ENCODE measurements around the gene CDCP1. TPM values are rescaled to one million over a fixed set of nuclear protein-coding genes. Genes with fewer than 3 reads are reported as not detected.

The CDCP1 gene
- total RNA-seq, 4 donors from 2014 or later = 14.7 to 35.9 (median 24.2) TPM

DNA sequence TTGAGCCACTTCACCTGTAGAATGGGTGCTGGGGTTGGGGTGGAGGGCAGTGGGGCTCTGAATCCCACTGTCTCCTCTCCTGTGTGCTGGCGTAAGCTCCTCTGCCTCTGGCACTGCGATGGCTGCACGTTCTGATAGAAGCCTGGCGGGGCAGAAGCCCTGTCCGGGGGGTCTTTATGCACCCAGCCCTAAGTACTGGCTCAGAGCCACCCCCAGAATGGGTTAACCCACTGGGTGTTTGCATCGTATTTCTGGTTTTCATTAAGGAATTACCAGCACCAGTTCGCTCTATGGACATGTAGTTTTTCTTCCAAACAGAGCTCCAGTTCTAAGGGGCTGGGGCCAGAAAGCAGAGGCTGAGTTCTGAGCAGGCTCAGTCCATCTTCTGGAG lies 37.7 kb upstream of the CDCP1 start:
- no peak overlapping the region for H3K4me3 ChIP-seq (replicated peaks in 1 of 3)
- H3K9me3 ChIP-seq = no peaks in the 10 kb centered on the region
- peak overlapping the region; percentile 70 to 92 (median 76) for H3K27ac ChIP-seq
- peaks cover 24 to 41% of the 10 kb centered on the region in 2 donors for H3K4me1 ChIP-seq
- WGBS, 2 donors = 63 to 96% methylated on average over 5 to 7 of the region's 7 CpGs
- no peak for TF ChIP-seq CTCF (IDR thresholded peaks at IDR 0.05)
- TF ChIP-seq POLR2A (IDR thresholded peaks at IDR 0.05) = no peak
- intact Hi-C loops (cut with DNase I) = no loop called here
- no peak for DNase-seq
- H3K36me3 ChIP-seq = no peaks in the 10 kb centered on the region
- H3K27me3 ChIP-seq = no peaks in the 10 kb centered on the region

DNA sequence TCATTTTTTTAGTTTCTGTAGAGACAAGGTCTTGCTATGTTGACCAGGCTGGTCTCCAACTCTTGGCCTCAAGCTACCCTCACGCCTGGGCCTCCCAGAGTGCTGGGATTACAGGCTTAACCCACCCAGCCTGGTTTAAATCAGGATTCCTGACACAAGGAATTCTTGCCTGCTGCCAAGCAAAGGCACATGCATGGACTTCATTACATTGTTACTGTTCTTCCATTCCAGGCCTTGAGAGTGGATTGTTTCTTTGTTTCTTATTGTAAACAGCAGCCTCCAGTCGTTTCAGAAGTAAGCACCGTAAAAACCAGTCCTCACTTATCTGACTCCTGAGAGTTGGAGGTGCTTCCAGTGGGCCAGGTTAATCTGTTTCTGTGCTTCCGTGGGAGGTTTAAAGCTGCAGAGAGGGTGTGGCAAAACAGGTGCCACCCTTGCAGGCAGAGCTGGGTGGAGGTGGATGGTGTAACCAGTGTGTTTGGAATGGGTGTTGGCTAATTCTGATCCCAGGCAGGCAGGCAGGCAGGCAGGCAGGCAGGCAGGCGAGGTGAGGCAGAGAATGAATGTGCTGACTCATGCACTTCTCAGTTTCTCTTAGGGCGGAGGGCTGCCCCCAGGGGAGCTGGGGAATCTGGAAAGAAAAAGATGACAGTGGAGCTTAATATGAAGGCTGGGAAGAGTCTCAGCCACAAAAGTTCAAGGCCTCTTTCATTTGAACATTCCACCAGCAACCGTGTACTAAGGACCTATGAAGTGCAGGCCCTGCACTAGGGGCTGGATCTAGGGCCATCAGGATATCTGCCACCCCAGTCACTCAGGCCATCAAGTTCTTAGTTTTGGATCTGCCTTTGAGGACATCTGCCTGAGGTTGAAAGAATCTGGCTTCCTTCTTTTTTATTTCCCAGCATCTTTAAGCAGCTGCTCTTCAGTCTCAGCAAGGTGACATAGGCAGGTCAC lies 37.0 kb upstream of the CDCP1 start:
- Histone ChIP-seq H3K27me3 (no peaks in the 10 kb centered on the region), H3K27ac (peak overlapping the region; percentile 70 to 92 (median 76)), H3K36me3 (no peaks in the 10 kb centered on the region), H3K9me3 (no peaks in the 10 kb centered on the region), H3K4me1 (peaks cover 31 to 45% of the 10 kb centered on the region in 2 donors), H3K4me3 (replicated peaks in 1 of 3) (no peak overlapping the region)
- peak in 1 of 2 donors; percentile 49 for TF ChIP-seq POLR2A (IDR thresholded peaks at IDR 0.05)
- TF ChIP-seq CTCF (IDR thresholded peaks at IDR 0.05) = no peak
- intact Hi-C loops (cut with DNase I) = no loop called here
- WGBS, 2 donors = 25 to 34% methylated on average over 7 of the region's 7 CpGs
- peak; percentile 84 to 87 for DNase-seq

DNA sequence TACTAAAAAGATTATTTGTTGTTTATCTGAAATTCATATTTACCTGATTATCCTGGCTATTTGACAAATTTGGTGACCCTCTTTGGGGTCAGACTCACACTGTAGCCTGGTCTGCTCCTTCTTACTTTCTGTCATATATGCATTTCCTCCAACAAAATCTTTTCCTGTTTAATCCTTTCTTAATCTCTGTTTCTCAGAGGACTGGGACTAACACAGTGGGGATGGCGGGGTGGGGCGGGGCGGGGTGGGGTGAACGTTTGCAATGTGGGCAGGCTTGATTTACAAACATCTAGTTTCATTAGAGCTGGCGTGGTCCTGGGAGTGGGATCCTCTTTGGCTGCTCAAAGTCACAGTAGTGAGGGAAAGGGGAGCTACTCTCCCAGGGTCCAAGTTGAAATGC lies 35.3 kb upstream of the CDCP1 start:
- DNase-seq = no peak
- no peak overlapping the region for H3K4me3 ChIP-seq (replicated peaks in 1 of 3)
- H3K4me1 ChIP-seq = peaks cover 36 to 51% of the 10 kb centered on the region in 2 donors
- TF ChIP-seq POLR2A (IDR thresholded peaks at IDR 0.05) (no peak), CTCF (IDR thresholded peaks at IDR 0.05) (no peak)
- 65 to 85% methylated on average over 5 of the region's 5 CpGs for WGBS, 2 donors
- H3K27me3 ChIP-seq = no peaks in the 10 kb centered on the region
- no peaks in the 10 kb centered on the region for H3K9me3 ChIP-seq
- H3K36me3 ChIP-seq = no peaks in the 10 kb centered on the region
- intact Hi-C loops (cut with DNase I) = no loop called here
- H3K27ac ChIP-seq = no peak overlapping the region

GRCh38 chr3:45180899-45181298 lies 34.7 kb upstream of the CDCP1 start:
- Histone ChIP-seq H3K4me1 (peaks cover 36 to 51% of the 10 kb centered on the region in 2 donors), H3K36me3 (no peaks in the 10 kb centered on the region), H3K27me3 (no peaks in the 10 kb centered on the region), H3K9me3 (no peaks in the 10 kb centered on the region), H3K4me3 (replicated peaks in 1 of 3) (no peak overlapping the region), H3K27ac (no peak overlapping the region)
- WGBS, 2 donors = 46 to 87% methylated on average over 2 to 7 of the region's 7 CpGs
- no peak for DNase-seq
- intact Hi-C loops (cut with DNase I) = no loop called here
- no peak for TF ChIP-seq CTCF (IDR thresholded peaks at IDR 0.05)
- no peak for TF ChIP-seq POLR2A (IDR thresholded peaks at IDR 0.05)

GRCh38 chr3:45180051-45180450 lies 33.9 kb upstream of the CDCP1 start:
- intact Hi-C loops (cut with DNase I) = no loop called here
- TF ChIP-seq POLR2A (IDR thresholded peaks at IDR 0.05) = no peak
- no peak for TF ChIP-seq CTCF (IDR thresholded peaks at IDR 0.05)
- H3K4me1 ChIP-seq = peaks cover 36 to 48% of the 10 kb centered on the region in 2 donors
- WGBS, 2 donors = 47 to 88% methylated on average over 6 of the region's 6 CpGs
- H3K4me3 ChIP-seq (replicated peaks in 1 of 3) = no peak overlapping the region
- no peaks in the 10 kb centered on the region for H3K27me3 ChIP-seq
- H3K27ac ChIP-seq = peak overlapping the region in 1 of 3 donors; percentile 87
- no peaks in the 10 kb centered on the region for H3K36me3 ChIP-seq
- H3K9me3 ChIP-seq = no peaks in the 10 kb centered on the region
- DNase-seq = peak; percentile 19 to 39
